T-helper 1 cell (primary cell): ENCODE measurements around the gene ADGRL3.

ENCODE experiments used
- DNase-seq, 5 donors: peaks; one replicate each; pipeline ENCODE4 v3.0.0-alpha.2; 2012 to 2020

Gene ADGRL3

GRCh38 chr4:61431131-61431530 lies 231.0 kb downstream of the ADGRL3 start:
- no peak for DNase-seq

GRCh38 chr4:61437923-61438322 lies 237.8 kb downstream of the ADGRL3 start:
- DNase-seq, result no peak

GRCh38 chr4:61440321-61440720 lies 240.2 kb downstream of the ADGRL3 start:
- no peak for DNase-seq

GRCh38 chr4:61442936-61443335 lies 242.8 kb downstream of the ADGRL3 start:
- no peak for DNase-seq

- no peak for DNase-seq
Observed at GRCh38 chr4:61443813-61444510, 243.8 kb downstream of the ADGRL3 start.

GRCh38 chr4:61445374-61446063 lies 245.4 kb downstream of the ADGRL3 start:
- no peak for DNase-seq

GRCh38 chr4:61446941-61447340 lies 246.8 kb downstream of the ADGRL3 start:
- no peak for DNase-seq

- no peak for DNase-seq
Observed at GRCh38 chr4:61447918-61448317, 247.8 kb downstream of the ADGRL3 start.

GRCh38 chr4:61451935-61452334 lies 251.8 kb downstream of the ADGRL3 start:
- no peak for DNase-seq

- no peak for DNase-seq
Observed at GRCh38 chr4:61461956-61462355, 261.8 kb downstream of the ADGRL3 start.

GRCh38 chr4:61462451-61463326 lies 262.6 kb downstream of the ADGRL3 start:
- DNase-seq, result no peak

GRCh38 chr4:61468024-61468720 lies 268.0 kb downstream of the ADGRL3 start:
- DNase-seq, result no peak

GRCh38 chr4:61473306-61473705 lies 273.2 kb downstream of the ADGRL3 start:
- no peak for DNase-seq

- no peak for DNase-seq
Observed at GRCh38 chr4:61478340-61478739, 278.2 kb downstream of the ADGRL3 start.

- DNase-seq, result no peak
Observed at GRCh38 chr4:61485056-61485455, 284.9 kb downstream of the ADGRL3 start.

- no peak for DNase-seq
Observed at GRCh38 chr4:61489927-61490326, 289.8 kb downstream of the ADGRL3 start.

- DNase-seq, result no peak
Observed at GRCh38 chr4:61493041-61493440, 292.9 kb downstream of the ADGRL3 start.

GRCh38 chr4:61493470-61493869 lies 293.3 kb downstream of the ADGRL3 start:
- no peak for DNase-seq

GRCh38 chr4:61500883-61501282 lies 300.8 kb downstream of the ADGRL3 start:
- DNase-seq, result no peak

GRCh38 chr4:61501812-61502211 lies 301.7 kb downstream of the ADGRL3 start:
- no peak for DNase-seq

- no peak for DNase-seq
Observed at GRCh38 chr4:61505773-61506685, 305.9 kb downstream of the ADGRL3 start.

- DNase-seq, result no peak
Observed at GRCh38 chr4:61507091-61507490, 307.0 kb downstream of the ADGRL3 start.
